PC-3 (cell line): ENCODE data around the gene ACTR3C.
"Not testable (repeated sequence)": the region's sequence is repeated elsewhere in the genome, so short reads cannot be mapped to it uniquely, and the experiment has no call there.

Experiments
- CTCF ChIP-seq: fragments of 300-600 bp; sonication (generic); conservative IDR thresholded peaks from 2 replicates; pipeline ENCODE4 v1.5.1; 2017; ENCODE audit warnings: antibody characterized with exemption, low read depth, mild to moderate bottlenecking, low read length
- EZH2 ChIP-seq: fragments of 300-600 bp; sonication (generic); IDR thresholded peaks from one replicate; pipeline ENCODE4 v1.6.1; 2017; ENCODE audit warnings: antibody characterized with exemption, mild to moderate bottlenecking, low read length; ENCODE audit not compliant: unreplicated experiment
- EZH2phosphoT487 ChIP-seq: fragments of 300-600 bp; sonication (generic); IDR thresholded peaks from 2 replicates; pipeline ENCODE4 v1.6.1; 2018; ENCODE audit warnings: mild to moderate bottlenecking, antibody characterized with exemption, low read length, borderline replicate concordance

GRCh38 chr7:150287815-150288214 is 35.5 kb downstream of the ACTR3C start:
- TF ChIP-seq CTCF, EZH2phosphoT487, EZH2: not testable (repeated sequence)
